ENCODE results near the gene SAMD1.
A peak's percentile ranks its signal among the peaks of the same experiment; 100 is the strongest.

SAMD1 gene

DNA sequence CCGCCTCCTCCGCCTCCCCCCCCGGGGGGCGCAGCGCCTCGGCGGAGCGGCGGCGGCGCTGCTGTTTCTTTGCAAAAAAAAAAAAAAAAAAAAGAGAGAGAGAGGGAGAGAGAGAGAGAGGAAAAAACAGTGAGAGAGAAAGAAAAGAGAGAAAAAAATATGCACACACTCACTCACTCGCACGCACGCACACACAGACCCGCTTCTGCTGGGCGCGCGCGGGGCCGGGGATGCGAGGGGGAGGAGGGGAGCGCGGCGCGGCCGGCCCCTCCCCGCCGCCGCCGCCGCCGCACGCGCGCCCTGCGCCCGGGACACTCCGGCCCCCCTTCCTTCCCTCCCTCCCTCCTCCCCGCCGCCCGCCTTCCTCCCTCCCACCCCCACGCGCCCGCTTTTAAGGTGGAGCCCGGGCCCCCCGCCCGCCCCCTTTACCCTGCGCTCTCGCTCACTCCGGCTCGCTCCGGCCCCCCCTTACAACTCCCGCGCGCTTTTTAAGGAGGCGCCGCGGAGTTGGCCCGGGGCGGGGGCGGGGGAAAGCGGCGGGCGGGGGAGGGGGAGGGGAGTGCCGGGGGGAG is at the start of gene SAMD1:
Gene SAMD1 (minus strand): TSS at position 243 of the 572 bp plus-strand sequence.
- peak; percentile 69 for DNase-seq

DNA sequence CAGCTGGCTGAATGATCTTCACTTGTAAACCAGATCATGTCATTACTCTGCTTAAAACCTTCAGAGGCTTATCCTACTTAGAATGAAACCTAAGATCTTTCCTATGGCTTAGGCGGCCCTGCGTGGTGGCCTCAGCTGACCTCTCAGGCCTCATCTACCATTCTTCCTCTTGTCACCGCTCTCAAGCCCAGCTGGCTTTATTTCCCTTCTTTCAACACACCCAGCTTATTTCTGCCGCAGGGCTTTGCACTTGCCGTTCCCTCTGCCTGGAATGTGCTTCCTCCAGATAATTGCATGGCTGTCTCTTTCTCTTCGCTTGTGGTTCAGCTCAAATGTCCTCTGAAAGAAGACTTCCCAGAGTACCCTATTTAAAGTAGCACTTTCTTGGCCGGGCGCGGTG is 49.4 kb upstream of the SAMD1 start:
- no peak for DNase-seq

DNA sequence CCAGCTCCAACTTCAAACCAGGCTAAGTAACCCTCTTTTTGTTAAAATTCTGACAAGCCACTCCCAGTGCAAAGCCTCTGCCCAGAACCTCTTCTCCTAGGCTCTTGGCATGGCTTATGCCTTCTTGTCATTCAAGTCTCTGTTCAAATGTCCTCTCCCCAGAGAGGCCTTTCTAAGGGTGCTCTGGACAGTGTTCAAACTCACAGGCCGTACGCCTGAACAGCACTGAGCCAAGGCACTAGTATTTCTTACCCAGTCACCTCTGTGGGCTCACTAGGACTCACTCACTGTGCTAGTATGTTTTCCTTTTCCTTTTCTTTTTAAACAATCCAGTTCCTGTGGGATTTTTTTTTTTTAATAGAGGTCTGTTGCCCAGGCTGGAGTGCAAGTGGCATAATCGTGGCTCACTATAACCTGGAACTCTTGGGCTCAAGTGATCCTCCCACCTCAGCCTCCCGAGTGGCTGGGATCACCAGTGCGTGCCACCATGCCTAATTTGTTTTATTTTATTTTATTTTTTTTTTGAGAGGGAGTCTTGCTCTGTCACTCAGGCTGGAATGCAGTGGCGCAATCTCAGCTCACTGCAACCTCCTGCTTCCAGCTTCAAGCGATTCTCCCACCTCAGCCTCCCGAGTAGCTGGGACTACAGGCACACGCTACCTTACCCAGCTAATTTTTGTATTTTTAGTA is 48.2 kb upstream of the SAMD1 start:
- peak; percentile 22 for DNase-seq

DNA sequence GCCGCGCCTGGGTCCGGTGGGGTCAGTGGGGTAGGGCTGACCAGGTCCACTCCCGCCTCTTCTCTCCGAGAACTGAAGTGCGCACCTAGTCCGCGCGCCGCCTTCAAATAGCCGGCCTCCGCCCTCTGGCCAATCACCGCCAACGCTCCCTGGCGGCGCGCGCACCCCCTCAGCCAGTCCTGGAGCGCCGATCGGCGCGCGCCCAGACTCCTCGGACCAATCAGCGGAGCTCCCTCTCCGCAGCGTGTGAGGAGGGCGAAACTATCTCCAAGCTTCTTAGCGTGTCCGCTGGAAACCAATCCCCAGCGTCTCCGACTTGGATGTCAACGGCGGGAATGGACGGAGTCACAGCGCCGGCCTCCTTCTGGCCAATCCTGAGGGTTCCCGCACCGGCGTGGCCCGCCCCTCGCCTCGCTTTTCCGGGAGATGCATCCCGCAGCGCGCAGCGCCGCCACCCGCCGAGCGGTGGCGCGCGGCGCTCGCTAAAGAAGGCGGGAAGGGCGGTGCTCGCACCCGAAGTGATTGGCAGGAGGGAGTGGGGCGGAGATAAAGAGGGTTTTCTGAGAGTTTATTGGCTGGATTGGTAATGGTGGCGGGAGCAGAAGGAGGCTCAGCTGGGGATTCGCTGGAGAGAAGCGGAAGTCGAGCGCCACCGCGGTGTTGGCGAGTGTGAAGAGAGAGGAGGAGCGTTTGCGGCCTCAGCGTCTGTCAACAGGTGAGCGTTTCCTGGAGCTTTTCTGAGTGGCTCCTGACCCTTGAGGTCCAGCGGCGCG is 46.1 kb upstream of the SAMD1 start, which contains the start of gene ASF1B:
Gene ASF1B (minus strand): TSS at position 81 of the 773 bp plus-strand sequence. CDS start 133 bp downstream, outside the sequence.
- peak; percentile 100 for DNase-seq

DNA sequence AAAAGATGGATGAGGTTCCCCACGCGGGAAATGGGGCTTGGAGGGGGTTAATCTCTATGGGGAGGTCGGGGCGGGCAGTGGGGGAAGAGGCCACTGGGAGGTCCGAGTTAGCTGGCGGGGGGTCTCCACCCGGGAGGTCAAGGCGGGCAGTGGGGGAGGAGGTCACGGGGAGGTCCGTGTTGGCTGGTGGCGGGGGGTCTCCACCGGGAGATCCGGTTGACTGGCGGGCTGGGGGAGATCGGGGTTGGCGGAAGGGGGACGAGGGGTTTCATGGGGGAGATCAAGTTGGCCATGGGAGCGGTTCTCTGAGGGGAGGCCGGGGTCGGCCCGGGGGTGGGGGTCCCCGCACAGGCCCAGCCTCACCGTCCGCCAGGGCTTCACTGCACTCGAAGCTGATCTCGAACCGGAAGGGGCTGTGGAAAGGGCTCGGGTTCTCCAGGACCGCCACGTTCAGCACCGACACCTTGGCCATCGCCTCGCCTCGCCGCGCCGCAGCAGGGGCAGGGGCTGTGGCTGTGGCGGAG is 45.5 kb upstream of the SAMD1 start:
- DNase-seq = no peak

DNA sequence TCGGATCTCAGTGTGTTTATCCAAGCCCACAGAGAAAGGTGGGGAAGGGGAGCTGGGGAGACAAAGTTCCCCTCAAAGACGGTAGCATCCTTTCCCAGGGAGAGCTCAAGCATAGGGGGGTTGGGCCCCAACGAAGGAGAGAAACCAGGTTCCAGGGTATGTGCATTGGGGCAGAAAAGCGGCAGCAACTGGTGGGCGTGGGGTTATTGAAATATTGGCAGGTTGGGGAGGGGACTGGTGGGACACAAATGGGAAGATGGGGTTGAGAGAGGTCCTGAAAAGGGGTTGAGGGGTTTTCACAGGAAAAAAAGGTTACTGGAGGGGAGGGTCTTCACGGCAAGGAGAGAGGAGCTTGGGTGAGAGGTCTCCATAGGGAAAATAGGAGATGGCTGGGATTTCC is 44.8 kb upstream of the SAMD1 start:
- no peak for DNase-seq

DNA sequence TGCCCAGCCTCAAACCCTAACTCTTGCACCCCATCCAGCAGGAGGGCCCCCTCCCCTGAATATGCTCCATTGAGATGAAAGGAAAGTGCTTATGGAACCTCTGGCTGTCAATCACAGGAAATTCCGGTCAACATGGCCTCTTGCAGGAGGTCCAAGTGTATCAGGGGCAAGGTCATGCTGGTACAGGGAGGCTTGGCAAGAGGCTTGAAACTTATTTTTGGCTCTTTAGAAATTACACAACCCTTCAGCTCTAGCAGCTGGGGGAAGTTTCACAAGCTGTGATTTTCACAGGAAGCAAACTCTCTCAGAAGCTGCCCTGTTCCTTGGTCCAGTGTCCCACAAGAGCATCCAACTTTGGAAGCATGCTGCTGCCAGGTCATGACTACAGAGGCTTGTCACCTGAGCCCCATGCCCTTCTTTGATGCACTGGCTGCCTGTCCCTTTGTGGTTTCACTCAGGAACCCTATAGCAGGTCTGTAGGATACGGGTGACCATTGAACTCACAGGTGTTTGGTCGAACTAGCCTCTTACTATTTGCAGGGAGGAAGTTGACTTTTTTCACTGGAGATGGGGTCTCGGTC is 37.5 kb upstream of the SAMD1 start:
- no peak for DNase-seq

DNA sequence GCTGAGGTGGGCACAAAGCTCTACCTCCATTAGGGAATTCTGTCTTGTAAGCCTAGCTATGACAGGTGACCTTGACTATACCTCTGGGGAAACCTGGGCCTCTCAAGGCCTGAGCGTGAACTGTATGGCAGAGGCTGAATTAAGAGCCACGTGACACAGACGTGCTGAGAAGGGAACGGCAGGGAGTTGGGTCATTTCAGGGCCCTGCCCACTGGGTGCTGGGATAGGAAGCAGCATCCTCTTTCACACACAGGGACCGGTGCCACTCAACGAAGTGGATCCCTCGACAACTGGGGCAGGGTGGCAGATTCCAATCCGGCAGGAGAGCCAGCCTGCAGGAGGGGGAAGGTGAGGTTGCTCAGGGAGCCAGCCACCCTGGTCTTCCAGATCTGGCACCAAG is 36.6 kb upstream of the SAMD1 start:
- no peak for DNase-seq

DNA sequence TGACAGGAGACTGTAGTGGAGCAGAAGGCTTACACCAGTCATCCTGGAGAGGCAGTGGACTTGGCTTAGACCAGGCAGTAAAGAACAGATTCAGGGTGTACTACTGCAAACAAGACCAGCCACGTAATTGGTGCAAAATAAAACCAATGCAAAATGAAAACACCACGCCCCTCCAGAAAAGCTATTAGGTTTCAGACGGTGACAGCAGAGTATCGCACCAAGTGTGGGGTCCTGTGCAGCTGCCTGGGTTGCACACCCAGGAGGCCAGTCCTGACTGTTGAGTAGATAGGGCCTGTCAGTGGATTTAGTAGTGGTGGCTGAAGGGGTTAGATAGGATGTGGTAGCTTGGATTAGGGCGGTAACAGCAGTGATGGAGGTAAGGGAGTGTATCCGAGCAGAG is 32.4 kb upstream of the SAMD1 start:
- no peak for DNase-seq

DNA sequence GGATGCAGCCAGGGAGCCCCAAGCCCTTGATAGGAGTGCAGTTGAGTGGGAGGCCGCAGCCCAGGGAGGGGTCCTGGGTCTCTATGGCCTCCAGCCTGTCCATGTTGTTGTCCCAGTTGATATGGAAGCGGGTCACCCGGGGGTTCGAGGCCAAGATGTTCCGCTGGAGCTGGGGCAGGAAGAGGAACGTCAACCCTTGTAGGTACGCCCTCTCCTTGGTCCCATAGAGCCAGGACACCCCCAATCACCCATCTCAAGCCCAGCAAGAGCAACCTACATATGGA is 29.9 kb upstream of the SAMD1 start:
- no peak for DNase-seq

DNA sequence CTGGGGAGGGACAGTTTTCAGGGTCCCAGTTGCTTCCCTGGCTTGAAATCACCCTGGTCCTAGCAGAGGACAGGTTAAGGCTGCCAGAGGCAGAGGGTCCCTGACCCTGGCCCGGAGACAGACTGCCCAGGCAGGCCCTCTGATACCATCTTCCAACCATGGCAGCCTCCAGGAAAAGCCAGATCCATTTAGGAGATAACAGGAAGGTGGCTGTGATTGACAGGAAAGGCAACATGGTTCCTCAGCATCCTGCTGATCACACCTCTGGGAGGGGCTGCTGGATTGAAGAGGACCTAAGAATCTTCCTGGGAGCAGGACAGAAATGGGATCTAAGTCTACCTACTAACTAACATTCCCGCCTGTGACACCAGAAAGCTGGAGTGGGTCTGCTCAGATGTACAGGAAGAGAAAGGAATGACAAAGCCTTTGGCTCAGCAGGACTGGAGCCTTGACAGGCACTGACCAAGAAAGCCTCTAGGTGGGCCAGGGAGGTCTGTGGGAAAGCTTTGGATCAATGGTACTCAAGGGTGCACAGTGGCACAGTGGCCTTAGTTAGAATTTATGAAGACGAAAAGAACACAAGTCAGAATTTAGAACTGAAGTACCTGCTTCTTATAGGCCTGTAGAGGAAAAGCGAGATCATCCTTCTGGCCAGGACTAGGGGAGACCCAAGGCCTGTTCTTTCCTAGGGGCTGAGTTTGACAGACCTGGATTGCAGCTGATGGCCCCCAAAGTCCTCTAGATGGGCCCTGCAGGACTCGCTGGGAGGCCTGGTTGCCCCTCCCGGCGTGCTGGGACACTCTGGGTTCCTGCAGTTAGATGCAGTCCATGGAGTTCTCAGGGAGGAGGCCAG is 29.3 kb upstream of the SAMD1 start:
- no peak for DNase-seq

DNA sequence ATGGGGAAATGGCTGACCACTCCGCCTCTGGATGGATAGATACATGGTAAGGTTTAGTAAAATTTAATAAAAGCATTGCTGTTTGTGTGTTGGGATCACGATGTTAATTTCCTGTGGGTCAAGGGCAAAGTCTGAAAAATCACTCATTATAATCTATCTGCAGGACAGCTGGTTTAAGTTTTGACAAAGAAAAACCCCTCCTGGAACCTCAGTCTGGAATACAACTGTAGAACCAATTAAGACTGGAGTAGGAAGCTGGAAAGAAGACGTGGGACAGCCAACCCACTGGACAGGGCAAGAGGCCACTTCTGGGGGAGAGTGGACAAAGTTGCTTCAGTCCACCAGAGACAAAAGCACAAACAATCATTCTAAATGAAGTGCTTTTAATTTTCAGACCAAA is 28.6 kb upstream of the SAMD1 start:
- no peak for DNase-seq

DNA sequence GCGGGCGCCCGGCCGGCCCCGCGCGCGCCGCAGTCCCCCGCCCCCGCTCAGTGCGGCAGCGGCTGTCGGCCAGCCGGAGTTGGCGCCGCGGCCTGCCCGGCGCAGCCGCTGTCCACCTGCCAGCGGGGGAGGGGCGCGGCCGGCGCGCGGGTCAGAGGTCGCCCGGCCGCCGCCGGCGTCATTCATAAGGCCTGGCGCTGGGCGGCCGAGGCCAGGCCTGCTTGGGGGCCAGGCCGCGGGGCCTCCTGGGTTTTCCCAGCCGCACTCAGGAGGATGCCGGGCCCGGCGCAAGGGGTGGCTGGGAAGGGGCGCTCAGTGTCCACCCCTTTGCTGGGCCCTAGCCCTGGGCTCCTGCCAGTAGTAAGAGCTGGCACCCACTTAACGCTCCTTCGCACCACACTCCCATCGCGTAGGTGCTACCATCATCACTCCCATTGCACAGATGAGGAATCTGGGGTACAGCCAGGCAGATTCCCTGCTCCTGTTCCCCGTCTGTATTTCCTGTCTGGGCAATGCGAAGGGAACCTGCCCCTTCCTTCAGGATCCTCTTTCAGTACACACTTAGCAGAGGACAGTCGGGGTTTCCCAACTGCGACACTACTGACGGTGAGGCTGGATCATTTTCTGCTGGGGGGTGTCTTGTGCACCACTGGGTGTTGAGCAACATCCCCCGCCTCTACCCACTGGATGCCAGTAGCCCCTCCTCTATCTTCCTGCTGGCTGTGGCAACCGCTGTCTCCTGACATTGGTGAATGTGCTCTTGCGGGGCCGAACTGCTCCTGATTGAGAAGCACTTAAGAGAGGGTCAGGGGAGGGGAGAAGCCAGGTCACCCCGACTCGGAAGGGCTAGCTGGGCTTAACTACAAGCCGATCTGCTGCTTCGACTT is 27.9 kb upstream of the SAMD1 start:
- DNase-seq = peak; percentile 45

DNA sequence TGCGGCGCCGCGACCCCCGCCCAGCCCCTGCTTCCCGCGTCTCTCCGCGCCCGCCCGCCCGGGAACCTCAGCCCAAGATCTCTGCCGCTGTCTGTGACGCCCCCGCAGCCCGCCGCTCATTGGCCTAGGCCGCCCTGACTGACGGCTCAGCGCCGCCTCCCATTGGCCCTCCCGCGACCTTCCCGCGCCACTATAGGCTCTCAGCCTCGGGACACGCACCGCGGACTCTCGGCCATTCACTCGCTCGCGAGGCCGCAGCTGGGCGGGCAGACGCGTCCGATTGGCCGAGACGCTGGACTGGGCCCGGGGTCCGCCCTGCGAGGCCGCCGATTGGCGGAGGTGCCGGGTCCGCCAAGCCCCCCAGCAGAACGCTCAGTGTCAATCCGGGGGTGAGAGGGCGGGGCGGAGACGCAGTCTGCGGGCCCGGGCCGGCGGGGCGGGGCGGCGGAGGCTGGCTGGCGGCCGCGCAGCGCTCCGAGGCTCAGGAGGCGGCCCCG is 27.2 kb upstream of the SAMD1 start, which contains the start of gene PRKACA:
Gene PRKACA (minus strand): TSS at position 95 of the 497 bp plus-strand sequence. CDS start 215 bp downstream, outside the sequence.
- peak; percentile 100 for DNase-seq

DNA sequence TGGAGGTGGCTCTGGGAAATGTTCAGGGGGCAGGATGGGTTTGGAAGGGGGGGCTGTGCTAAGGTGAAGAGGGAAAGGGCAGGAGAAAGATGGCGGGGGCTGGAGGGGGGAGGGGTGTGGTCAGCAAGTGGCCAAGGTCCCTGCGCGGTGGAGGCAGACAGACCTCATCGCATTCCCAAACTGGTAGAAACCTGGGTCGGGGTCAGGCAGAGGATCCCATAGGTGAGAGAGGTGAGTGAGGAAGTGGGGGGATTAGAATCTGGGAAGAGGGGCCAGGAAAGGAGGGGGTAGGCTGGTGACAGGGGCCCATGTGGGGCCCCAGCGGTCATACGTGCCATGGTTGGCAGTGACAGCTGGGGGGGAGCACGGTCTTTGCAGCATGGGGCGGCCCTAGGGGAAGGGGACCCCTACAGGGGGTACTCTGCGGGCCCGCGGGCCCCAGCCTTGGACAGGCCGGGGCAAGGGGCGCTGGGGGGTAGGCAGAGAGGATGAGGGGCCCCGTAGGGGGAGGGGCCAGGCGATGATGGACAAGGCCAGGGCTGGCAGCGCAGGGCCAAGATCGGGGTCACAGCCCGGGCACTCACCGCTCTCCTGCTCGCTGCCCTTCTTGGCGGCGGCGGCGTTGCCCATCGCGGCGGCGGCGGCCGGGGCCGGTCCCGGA is 26.5 kb upstream of the SAMD1 start:
- no peak for DNase-seq

DNA sequence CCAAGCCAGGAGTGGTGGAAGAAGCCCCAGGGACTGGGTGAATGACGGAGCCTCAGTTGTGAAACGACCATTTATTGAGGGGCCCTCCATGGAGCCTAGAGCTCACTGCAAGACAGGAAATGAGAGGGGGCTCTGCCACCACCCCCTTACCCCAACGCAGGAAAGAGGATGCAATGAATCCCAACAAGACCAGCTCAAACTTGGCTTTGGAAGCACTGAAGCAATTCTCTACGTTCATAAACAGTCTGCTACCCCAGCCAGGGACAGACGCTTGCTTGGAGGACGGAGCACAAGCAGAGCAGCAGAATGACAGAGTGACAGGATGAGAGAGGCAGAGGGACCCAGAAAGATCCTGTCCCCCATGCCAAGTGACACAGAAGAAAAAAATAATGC is 26.0 kb upstream of the SAMD1 start:
- no peak for DNase-seq

DNA sequence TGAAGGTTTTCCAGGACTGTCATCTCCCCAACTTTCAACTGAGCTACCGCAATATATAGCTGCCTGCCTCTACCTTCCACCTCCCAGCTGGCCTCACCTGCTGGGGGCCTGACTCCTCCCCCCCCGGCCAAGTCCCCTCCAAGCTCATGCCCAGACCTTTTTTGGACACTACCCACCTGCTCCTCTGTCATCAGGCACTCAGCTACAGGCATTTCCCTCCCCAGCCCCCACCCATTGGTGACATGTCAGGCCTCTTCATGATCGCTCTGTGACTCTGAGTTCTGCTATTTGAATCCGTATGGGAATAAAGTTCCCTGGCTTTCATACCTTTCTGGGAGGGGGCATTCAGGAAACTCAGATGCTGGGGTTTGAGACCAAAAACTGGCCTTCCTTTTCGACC is 25.2 kb upstream of the SAMD1 start:
- no peak for DNase-seq

DNA sequence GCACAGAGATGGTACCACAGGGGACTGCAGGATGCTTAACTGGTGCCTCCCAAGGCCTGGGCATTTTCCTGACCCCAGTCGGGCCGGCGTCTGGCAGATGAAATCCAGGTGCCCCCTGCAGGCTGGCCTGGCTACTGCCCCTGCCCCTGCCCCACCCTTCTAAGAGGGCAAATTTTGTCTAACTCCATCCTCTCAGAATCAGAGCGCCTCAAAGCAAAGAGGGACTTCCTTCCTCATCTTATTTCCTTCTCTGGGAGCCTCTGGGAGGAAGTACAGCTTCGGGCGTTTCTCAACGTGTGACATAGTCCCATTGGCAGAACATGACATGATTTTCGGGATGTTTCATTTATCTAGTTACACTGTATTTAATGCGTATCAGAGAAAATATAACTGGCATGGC is 24.3 kb upstream of the SAMD1 start:
- peak; percentile 17 for DNase-seq

DNA sequence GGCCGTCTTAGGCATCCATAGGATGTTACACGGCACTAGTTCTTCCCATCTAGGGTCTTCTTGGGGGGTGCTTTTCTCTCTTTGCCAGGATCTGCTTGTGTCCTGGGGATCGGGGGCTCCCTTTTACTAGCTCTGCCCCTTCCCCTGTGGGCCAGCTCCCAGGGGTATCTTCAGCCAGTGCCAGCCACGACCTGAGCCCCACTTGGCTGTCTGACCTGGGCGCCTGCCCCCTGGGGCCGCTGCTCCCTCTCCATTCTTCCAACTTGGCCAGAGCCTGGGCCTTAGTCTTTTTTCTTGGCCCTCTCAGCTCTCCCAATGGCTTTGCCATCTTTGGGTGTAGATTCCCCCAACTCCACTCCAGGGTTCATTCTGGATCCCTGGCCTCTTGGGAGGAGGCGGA is 23.9 kb upstream of the SAMD1 start:
- DNase-seq = no peak

DNA sequence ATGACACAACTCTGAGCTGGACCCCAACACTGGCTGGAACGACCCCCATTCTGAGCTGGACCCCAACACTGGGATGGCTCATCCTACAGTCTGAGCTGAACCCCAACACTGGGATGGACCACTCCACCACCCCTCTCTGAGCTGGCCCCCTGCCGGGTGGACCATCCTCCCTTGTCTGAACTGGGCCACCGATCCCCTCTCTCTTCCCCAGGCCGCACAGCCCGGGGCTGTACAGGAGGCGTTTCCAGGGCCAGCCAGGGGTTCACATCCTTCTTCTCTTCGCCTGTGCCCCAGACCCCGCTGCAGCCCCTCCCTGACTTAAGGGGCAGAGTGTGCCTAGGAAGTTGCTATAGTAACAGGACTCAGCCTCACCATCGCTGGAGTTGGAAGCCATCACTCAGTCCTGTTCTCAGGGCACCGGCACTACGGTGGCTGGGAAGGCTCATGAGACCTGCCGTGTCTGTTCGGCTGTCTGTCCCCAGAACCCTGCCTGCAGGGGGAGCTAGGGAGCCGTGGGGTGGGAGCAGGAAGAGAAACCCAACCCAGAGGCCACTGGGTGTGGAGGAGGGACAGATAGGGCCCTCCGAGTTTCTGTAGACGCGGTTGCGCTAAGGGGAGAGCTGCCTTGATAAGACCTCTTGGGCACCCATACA is 23.3 kb upstream of the SAMD1 start:
- no peak for DNase-seq

All from NCI-H226 (cell line).